K562 (cell line): ENCODE measurements around the gene MRPL27. TPM values are rescaled to one million over a fixed set of nuclear protein-coding genes. Genes with fewer than 3 reads are reported as not detected.

Experiments
- ATAC-seq: fragments of 200-7000 bp; cut with Tn5 transposase; 3 replicates; pipeline ENCODE4 v1.9.1; 2020; ENCODE audit warnings: moderate library complexity
- BruUV-seq: library from RNA; stranded (reverse); fragments of 400-500 nt; replicated peaks from 2 replicates; lab custom pipeline; 2021; lab: Mats Ljungman, UMichigan
- CTCF ChIA-PET: fragments of 300-600 bp; formaldehyde crosslinking; extraction: SDS; loops from one replicate; lab custom pipeline; 2021; ENCODE audit warnings: low intra/inter-chr PET ratio; lab: Yijun Ruan, JAX
- POLR2A ChIA-PET: fragments of 300-600, 350-650 bp; sonication (Branson Sonifier 250); formaldehyde crosslinking; extraction: SDS; loops from one replicate; lab custom pipeline; 2021; ENCODE audit warnings: antibody characterized with exemption, inconsistent platforms; lab: Yijun Ruan, JAX
- DNase-seq, 4 experiments: peaks; one replicate each; pipeline versions ENCODE4 v3.0.0 to v3.0.0-alpha.2; 2011 to 2018; ENCODE audit warnings: low spot score in 3 of 4, mixed read lengths in 3 of 4; ENCODE audit errors: extremely low read depth in 1 of 4
- FAIRE-seq: peaks from 2 replicates; lab custom pipeline; 2011; peaks lifted over from hg19 to GRCh38; lab: Jason Lieb, UNC
- H2AFZ ChIP-seq: 2 replicates; pipeline ENCODE4 v1.6.0; 2011; ENCODE audit warnings: low read depth, low read length, control low read depth, inconsistent platforms
- H3K27ac ChIP-seq: fragments of 200-600 bp; 3 replicates; pipeline ENCODE4 v1.8.0; 2011; ENCODE audit warnings: low read depth, mild to moderate bottlenecking, control low read depth, inconsistent platforms, low read length, moderate library complexity, mixed read lengths; ENCODE audit errors: extremely low read depth
- H3K27me3 ChIP-seq, 2 experiments: fragments of 300-600 bp in 1 of 2; 2 replicates in 1 of 2; 3 replicates in 1 of 2; pipeline versions ENCODE4 v1.6.0 to v1.8.0; 2011; ENCODE audit warnings: inconsistent platforms in 2 of 2, low read length in 2 of 2, mild to moderate bottlenecking in 1 of 2, mixed read lengths in 1 of 2, moderate library complexity in 1 of 2; ENCODE audit not compliant: control insufficient read depth in 2 of 2, insufficient read depth in 2 of 2
- H3K36me3 ChIP-seq: fragments of 300-600 bp; 3 replicates; pipeline ENCODE4 v1.8.0; 2011; ENCODE audit warnings: mild to moderate bottlenecking, low read length, inconsistent platforms; ENCODE audit not compliant: control insufficient read depth, insufficient read depth
- H3K4me1 ChIP-seq, 2 experiments: fragments of 200-600 bp in 1 of 2; replicated peaks in 1 of 2; 2 replicates in 1 of 2; 3 replicates in 1 of 2; pipeline versions ENCODE4 v1.5.1 to v1.8.0; 2011; ENCODE audit warnings: inconsistent platforms in 2 of 2, low read length in 2 of 2, mild to moderate bottlenecking in 1 of 2, mixed read lengths in 1 of 2, moderate library complexity in 1 of 2; ENCODE audit not compliant: control insufficient read depth in 2 of 2, insufficient read depth in 2 of 2
- H3K4me2 ChIP-seq: 2 replicates; pipeline ENCODE4 v1.6.1; 2011; ENCODE audit warnings: low read length, control low read depth, inconsistent platforms, mixed read lengths; ENCODE audit not compliant: insufficient read depth
- H3K4me3 ChIP-seq: fragments of 200-600 bp; sonication (generic), shearing (Covaris generic); 2 replicates; pipeline ENCODE4 v1.5.1; 2016; ENCODE audit warnings: control low read depth, inconsistent platforms
- H3K79me2 ChIP-seq: fragments of 200-600 bp; 3 replicates; pipeline ENCODE4 v1.8.0; 2011; ENCODE audit warnings: low read length, inconsistent platforms; ENCODE audit not compliant: control insufficient read depth, insufficient read depth
- H3K9ac ChIP-seq, 2 experiments: 2 replicates each; pipeline versions ENCODE4 v1.6.0 to v1.6.1; 2011; ENCODE audit warnings: low read depth in 2 of 2, low read length in 2 of 2, control low read depth in 1 of 2, inconsistent platforms in 1 of 2, mild to moderate bottlenecking in 1 of 2, mixed read lengths in 1 of 2; ENCODE audit not compliant: insufficient read depth in 1 of 2
- H3K9me1 ChIP-seq: one replicate; pipeline ENCODE4 v1.6.0; 2011; ENCODE audit warnings: inconsistent platforms, mild to moderate bottlenecking, low read length, moderate library complexity; ENCODE audit not compliant: control insufficient read depth, insufficient read depth
- H3K9me3 ChIP-seq: replicated peaks from 2 replicates; pipeline ENCODE4 v1.5.1; 2011; ENCODE audit warnings: low read depth, low read length, inconsistent platforms; ENCODE audit not compliant: control insufficient read depth, insufficient read depth
- H4K20me1 ChIP-seq: replicated peaks from 2 replicates; pipeline ENCODE4 v1.6.1; 2011; ENCODE audit warnings: low read length, inconsistent platforms, mixed read lengths; ENCODE audit not compliant: control insufficient read depth, insufficient read depth
- RBM25 ChIP-seq: fragments of 200-400 bp; formaldehyde crosslinking; IDR thresholded peaks from 2 replicates; pipeline ENCODE4 v1.6.1; 2018; ENCODE audit warnings: low read length, low read depth, moderate library complexity; ENCODE audit not compliant: severe bottlenecking
- SMAD2 ChIP-seq: fragments of 150-350 bp; IDR thresholded peaks from 2 replicates; pipeline ENCODE4 v1.6.1; 2014; ENCODE audit warnings: low read depth, mild to moderate bottlenecking, low read length
- TCF7L2 ChIP-seq: fragments of 150-350 bp; IDR thresholded peaks from 2 replicates; pipeline ENCODE4 v1.6.1; 2016; ENCODE audit warnings: low read depth, mild to moderate bottlenecking, low read length, moderate library complexity
- ZNF121 ChIP-seq: sonication (generic); formaldehyde crosslinking; conservative IDR thresholded peaks from 2 replicates; pipeline ENCODE4 v1.8.0; 2022; ENCODE audit warnings: missing genetic modification reagents
- WGBS: fragments of 100-300 bp; shearing (Covaris generic); methylation state at CpG from one replicate; pipeline ENCODE4 v1.1.6; 2016; ENCODE audit warnings: low coverage, mixed read lengths; ENCODE audit not compliant: insufficient coverage; ENCODE audit errors: missing lambda C conversion rate; 5-methylcytosine and 5-hydroxymethylcytosine counted together
- in situ Hi-C: fragments of 300-500 bp; cut with MboI; formaldehyde crosslinking; loops from 4 replicates; pipeline ENCODE4 v1.15.0; 2018; ENCODE audit warnings: inconsistent platforms, mixed read lengths
- intact Hi-C: fragments of 100-400 bp; cut with micrococcal nuclease; formaldehyde crosslinking; loops from 2 replicates; pipeline ENCODE4 v1.14.2; 2022
- polyA plus RNA-seq, 8 experiments: library from polyadenylated mRNA; depleted of rRNA in 4 of 8; stranded (reverse) in 5 of 8; unstranded in 3 of 8; fragments of >200 nt; fragmentation: Nextera tagmentation in 2 of 8; fragmentation: Illumina TruSeq in 1 of 8; extraction: Ambion mirVana in 2 of 8; extraction: Trizol in 1 of 8; gene quantifications; 2 replicates each; pipeline versions ENCODE4 v1.2.1 to v1.2.3, GENCODE V29; 2011 to 2014; ENCODE audit warnings: inconsistent platforms in 1 of 8, missing spikeins in 1 of 8
- total RNA-seq, 7 experiments: library from RNA; depleted of rRNA in 6 of 7; stranded (reverse); fragments of >200 nt in 6 of 7; fragmentation: Illumina TruSeq in 2 of 7; extraction: Trizol in 2 of 7; gene quantifications; 2 replicates each; pipeline versions ENCODE4 v1.2.1 to v1.2.3, GENCODE V29; 2011 to 2021; ENCODE audit warnings: low replicate concordance in 1 of 7
- TF ChIP-seq, protein P1 (sequence below): sonication (generic); formaldehyde crosslinking; IDR thresholded peaks from 2 replicates; pipeline ENCODE4 v1.8.1; 2023; ENCODE audit warnings: mild to moderate bottlenecking, missing genetic modification reagents
- TF ChIP-seq, protein P2 (sequence below): fragments of 450-650 bp; IDR thresholded peaks from 2 replicates; pipeline ENCODE4 v1.6.1; 2016; ENCODE audit warnings: missing biosample characterization, missing genetic modification characterization
- TF ChIP-seq, protein P3 (sequence below): fragments of 450-650 bp; IDR thresholded peaks from 2 replicates; pipeline ENCODE4 v1.7.1; 2018; ENCODE audit warnings: mild to moderate bottlenecking, low read depth; ENCODE audit not compliant: partially characterized antibody

MRPL27 gene
- total and polyA plus RNA-seq, 9 of the 15 experiments (the other 6 are each of a cell fraction or from before 2014, with no cell fraction given) = 96.3 to 401 (median 142) TPM

DNA sequence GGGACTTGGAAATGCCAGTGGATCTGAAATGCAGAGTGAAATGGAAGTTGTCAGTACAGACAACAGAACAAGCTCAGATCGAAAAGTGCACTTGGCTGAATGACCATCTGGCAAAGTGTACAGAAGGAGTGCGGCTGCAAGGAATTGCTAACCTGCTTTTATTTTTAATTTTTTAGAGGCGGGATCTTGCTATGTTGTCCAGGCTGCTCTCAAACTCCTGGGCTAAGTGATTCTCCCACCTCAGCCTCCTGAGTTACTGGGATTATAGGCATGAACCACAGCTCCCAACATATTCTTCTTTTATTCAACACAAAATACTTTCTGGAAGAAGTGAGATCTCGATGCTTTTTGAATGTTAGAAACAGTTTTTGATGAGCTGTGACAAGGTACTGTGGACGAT is 20.7 kb upstream of the MRPL27 start:
- no TSS peak for BruUV-seq
- no peaks in the 10 kb centered on the region for H3K9me3 ChIP-seq
- in situ Hi-C loops = no loop called here
- H3K9me1 ChIP-seq = no peaks in the 10 kb centered on the region
- peaks cover 75% of the 10 kb centered on the region for H3K36me3 ChIP-seq
- 0 out of 2 replicates have a peak, but pooled peaks cover 16% of the 10 kb centered on the region for H4K20me1 ChIP-seq
- peaks cover 63% of the 10 kb centered on the region for H3K79me2 ChIP-seq
- H3K4me3 ChIP-seq = no peak overlapping the region
- no peak for DNase-seq
- ATAC-seq = no peak
- WGBS = 95% methylated on average over 5 of the region's 5 CpGs
- no peaks in the 10 kb centered on the region for H3K27me3 ChIP-seq
- FAIRE-seq = no peak
- peak; percentile 26 for TF ChIP-seq RBM25
- no peak for TF ChIP-seq SMAD2
- TF ChIP-seq ZNF121 (CRISPR knock-in tag) = 0 out of 2 replicates have a peak, but pooled peaks have one; percentile 8
- POLR2A ChIA-PET = interaction anchor here (0.6 to 6.4 kb wide), 3 partner anchors 11 to 433 kb away, joined by 3 to 129 read pairs (median 57); no protein-coding TSS in a partner anchor
- CTCF ChIA-PET = no interaction called here
- no peak overlapping the region for H2AFZ ChIP-seq
- H3K4me1 ChIP-seq = peaks cover 16 to 23% of the 10 kb centered on the region in 2 experiments; a peak in 4 of 5 replicates
- intact Hi-C loops = no loop called here
- no peak overlapping the region for H3K4me2 ChIP-seq
- no peak overlapping the region for H3K9ac ChIP-seq
- no peak overlapping the region for H3K27ac ChIP-seq

DNA sequence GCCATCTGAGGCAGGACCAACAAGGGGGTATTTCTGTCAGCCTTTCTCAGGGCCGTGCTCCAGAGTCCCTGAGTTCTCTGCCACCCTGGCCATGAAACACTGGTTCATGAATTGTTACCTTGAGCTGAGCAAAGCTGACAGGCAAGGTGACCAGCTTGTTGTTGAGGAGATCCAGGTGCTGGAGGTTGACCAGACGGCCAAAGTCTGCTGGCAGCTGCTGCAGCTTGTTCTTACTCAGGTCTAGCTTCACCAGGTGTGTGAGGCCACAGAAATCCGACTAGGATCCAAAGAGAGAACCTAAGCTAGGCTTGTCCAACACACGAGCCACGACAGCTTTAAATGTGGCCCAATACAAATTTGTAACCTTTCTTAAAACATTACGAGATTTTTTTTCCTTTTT is 19.6 kb upstream of the MRPL27 start:
- H3K4me1 ChIP-seq = peaks cover 10 to 15% of the 10 kb centered on the region in 2 experiments; a peak in 4 of 5 replicates
- WGBS = 92% methylated on average over 6 of the region's 6 CpGs
- no peaks in the 10 kb centered on the region for H3K9me3 ChIP-seq
- ATAC-seq (no peak), DNase-seq (no peak), FAIRE-seq (no peak)
- H3K4me2 ChIP-seq = no peak overlapping the region
- H3K36me3 ChIP-seq = peaks cover 86% of the 10 kb centered on the region
- intact Hi-C loops = no loop called here
- H3K79me2 ChIP-seq = peaks cover 63% of the 10 kb centered on the region
- no peaks in the 10 kb centered on the region for H3K27me3 ChIP-seq
- no TSS peak for BruUV-seq
- 0 out of 2 replicates have a peak, but pooled peaks cover 16% of the 10 kb centered on the region for H4K20me1 ChIP-seq
- H3K4me3 ChIP-seq = no peak overlapping the region
- H3K27ac ChIP-seq = no peak overlapping the region
- in situ Hi-C loops = no loop called here
- no peak overlapping the region for H3K9ac ChIP-seq
- CTCF ChIA-PET = no interaction called here
- H3K9me1 ChIP-seq = no peaks in the 10 kb centered on the region
- no peak overlapping the region for H2AFZ ChIP-seq
- POLR2A ChIA-PET = interaction anchor here (5.6 kb wide), 1 partner anchor 11 kb away, joined by 57 read pairs; no protein-coding TSS in a partner anchor
- no peak for TF ChIP-seq TCF7L2
- TF ChIP-seq, protein P1, sequence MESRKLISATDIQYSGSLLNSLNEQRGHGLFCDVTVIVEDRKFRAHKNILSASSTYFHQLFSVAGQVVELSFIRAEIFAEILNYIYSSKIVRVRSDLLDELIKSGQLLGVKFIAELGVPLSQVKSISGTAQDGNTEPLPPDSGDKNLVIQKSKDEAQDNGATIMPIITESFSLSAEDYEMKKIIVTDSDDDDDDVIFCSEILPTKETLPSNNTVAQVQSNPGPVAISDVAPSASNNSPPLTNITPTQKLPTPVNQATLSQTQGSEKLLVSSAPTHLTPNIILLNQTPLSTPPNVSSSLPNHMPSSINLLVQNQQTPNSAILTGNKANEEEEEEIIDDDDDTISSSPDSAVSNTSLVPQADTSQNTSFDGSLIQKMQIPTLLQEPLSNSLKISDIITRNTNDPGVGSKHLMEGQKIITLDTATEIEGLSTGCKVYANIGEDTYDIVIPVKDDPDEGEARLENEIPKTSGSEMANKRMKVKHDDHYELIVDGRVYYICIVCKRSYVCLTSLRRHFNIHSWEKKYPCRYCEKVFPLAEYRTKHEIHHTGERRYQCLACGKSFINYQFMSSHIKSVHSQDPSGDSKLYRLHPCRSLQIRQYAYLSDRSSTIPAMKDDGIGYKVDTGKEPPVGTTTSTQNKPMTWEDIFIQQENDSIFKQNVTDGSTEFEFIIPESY (CRISPR knock-in tag) = no peak
- TF ChIP-seq, protein P2, sequence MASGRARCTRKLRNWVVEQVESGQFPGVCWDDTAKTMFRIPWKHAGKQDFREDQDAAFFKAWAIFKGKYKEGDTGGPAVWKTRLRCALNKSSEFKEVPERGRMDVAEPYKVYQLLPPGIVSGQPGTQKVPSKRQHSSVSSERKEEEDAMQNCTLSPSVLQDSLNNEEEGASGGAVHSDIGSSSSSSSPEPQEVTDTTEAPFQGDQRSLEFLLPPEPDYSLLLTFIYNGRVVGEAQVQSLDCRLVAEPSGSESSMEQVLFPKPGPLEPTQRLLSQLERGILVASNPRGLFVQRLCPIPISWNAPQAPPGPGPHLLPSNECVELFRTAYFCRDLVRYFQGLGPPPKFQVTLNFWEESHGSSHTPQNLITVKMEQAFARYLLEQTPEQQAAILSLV = no peak
- TF ChIP-seq, protein P3, sequence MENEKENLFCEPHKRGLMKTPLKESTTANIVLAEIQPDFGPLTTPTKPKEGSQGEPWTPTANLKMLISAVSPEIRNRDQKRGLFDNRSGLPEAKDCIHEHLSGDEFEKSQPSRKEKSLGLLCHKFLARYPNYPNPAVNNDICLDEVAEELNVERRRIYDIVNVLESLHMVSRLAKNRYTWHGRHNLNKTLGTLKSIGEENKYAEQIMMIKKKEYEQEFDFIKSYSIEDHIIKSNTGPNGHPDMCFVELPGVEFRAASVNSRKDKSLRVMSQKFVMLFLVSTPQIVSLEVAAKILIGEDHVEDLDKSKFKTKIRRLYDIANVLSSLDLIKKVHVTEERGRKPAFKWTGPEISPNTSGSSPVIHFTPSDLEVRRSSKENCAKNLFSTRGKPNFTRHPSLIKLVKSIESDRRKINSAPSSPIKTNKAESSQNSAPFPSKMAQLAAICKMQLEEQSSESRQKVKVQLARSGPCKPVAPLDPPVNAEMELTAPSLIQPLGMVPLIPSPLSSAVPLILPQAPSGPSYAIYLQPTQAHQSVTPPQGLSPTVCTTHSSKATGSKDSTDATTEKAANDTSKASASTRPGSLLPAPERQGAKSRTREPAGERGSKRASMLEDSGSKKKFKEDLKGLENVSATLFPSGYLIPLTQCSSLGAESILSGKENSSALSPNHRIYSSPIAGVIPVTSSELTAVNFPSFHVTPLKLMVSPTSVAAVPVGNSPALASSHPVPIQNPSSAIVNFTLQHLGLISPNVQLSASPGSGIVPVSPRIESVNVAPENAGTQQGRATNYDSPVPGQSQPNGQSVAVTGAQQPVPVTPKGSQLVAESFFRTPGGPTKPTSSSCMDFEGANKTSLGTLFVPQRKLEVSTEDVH = no peak
